ENCODE data around the gene AIMP1.

The AIMP1 gene

DNA sequence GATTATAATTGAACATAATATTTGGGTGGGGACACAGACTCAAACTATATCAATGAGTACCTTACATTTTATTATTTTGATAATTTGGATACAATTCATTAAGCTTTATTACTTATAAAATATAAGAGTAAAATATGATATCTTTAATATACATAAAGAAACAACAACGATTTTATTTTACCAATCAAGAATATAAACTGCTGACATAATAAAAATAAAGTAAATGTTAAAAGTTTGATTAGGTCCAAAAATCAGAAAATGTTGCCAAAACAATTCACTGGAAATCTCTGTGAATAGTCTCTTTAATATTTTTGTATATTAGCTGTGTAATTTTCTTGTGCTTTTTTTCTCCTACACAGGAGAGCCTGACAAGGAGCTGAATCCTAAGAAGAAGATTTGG lies 30.8 kb downstream of the AIMP1 start:
- Mint-ChIP-seq H3K27ac (no peak overlapping the region), H3K9me3 (no peaks in the 10 kb centered on the region), H3K27me3 (no peaks in the 10 kb centered on the region), H3K4me3 (no peak overlapping the region), H3K4me1 (peaks cover 3 to 23% of the 10 kb centered on the region in 2 donors), H3K36me3 (peaks cover 28 to 34% of the 10 kb centered on the region in 2 donors)
- ATAC-seq (replicated peaks) (no peak), DNase-seq (no peak)

GRCh38 chr4:106351016-106351415 lies 34.7 kb downstream of the AIMP1 start:
- H3K9me3 Mint-ChIP-seq = no peaks in the 10 kb centered on the region
- no peak overlapping the region for H3K4me3 Mint-ChIP-seq
- H3K27me3 Mint-ChIP-seq = no peaks in the 10 kb centered on the region
- no peak overlapping the region for H3K27ac Mint-ChIP-seq
- H3K36me3 Mint-ChIP-seq = peaks cover 10 to 17% of the 10 kb centered on the region in 2 donors
- ATAC-seq (replicated peaks) (no peak), DNase-seq (no peak)
- H3K4me1 Mint-ChIP-seq = no peaks in the 10 kb centered on the region

DNA sequence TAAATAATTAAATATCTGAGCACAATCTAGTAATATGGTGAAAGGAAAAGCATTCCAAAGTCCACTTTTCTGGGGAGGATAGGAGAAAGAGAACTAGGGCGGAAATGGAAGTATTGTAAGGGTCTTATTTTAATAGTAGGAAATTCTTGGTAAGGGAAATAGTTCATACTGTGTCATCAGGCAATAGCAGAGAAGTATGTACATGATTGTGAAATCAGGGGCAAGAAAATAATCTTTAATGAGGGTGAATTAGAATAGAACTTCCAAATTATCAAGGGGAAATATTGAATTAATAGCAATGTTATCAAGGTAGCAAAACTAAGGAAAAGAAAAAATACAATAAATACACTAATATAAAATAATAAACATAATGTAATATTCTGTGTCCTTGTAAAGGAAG lies 37.4 kb downstream of the AIMP1 start:
- H3K27ac Mint-ChIP-seq = no peak overlapping the region
- H3K9me3 Mint-ChIP-seq = no peaks in the 10 kb centered on the region
- DNase-seq (no peak), ATAC-seq (replicated peaks) (no peak)
- H3K27me3 Mint-ChIP-seq = no peaks in the 10 kb centered on the region
- H3K4me1 Mint-ChIP-seq = peaks cover 1 to 7% of the 10 kb centered on the region in 2 donors
- peaks cover 9% of the 10 kb centered on the region in 2 donors for H3K36me3 Mint-ChIP-seq
- no peak overlapping the region for H3K4me3 Mint-ChIP-seq

DNA sequence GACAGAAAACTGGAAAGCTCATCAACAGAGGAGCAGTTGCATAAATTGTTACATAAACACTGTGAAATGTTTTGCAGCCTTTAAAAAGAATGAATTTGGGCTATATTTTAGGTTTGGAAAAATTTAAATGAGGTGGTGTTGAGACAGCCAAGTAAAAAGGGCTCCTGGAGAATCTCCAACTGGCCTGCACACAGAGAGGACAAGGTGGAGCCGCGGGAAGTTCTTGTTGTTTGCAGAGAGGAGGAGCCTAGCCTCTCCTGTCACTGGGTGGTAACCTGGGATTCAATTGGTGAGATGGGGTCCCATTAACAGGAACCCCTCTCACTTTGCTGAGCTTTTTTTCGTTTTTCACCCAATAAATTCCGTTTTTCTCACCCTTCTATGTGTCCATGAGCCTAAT lies 38.8 kb downstream of the AIMP1 start:
- H3K4me1 Mint-ChIP-seq = peaks cover 1 to 7% of the 10 kb centered on the region in 2 donors
- H3K27me3 Mint-ChIP-seq = no peaks in the 10 kb centered on the region
- no peak overlapping the region for H3K27ac Mint-ChIP-seq
- H3K9me3 Mint-ChIP-seq = no peaks in the 10 kb centered on the region
- H3K4me3 Mint-ChIP-seq = no peak overlapping the region
- peaks cover 3 to 5% of the 10 kb centered on the region in 2 donors for H3K36me3 Mint-ChIP-seq
- no peak for ATAC-seq (replicated peaks)
- DNase-seq = no peak

GRCh38 chr4:106358899-106359298 lies 42.5 kb downstream of the AIMP1 start:
- H3K4me1 Mint-ChIP-seq = peaks cover 1 to 7% of the 10 kb centered on the region in 2 donors
- ATAC-seq (replicated peaks) (no peak), DNase-seq (no peak)

DNA sequence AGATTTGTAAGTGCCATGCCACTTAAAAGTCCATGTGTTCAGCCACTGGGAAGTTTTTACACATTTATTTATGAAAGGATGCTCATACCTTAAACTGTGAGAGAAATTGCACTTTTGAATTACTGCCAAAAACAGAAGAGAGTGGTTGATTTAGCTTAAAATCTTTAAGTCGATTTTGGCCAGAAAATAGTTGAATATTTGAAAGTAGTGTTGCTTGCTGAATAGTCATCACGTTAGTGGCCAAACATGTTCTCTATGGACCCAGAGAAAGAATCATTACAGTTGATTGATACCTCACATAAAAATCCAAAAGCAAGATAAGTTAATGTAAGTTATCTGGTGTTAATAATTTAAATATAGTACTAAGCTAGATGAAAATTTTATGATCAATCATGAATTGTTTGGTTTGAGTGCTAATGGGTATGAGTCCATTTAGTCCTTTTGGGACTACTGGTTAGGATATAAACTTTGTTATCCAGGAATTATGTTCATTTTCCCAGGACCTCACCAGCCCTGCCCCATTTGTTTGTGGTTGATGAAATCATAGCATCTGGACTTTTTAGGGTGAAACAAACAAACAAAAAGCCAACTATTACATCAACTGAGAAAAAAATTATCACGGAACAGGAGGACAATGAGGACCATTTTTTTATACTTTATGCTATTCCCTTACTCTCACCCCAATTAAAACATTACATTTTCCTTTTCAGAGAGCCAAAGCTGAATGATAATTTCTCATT lies 45.9 kb downstream of the AIMP1 start:
- H3K36me3 Mint-ChIP-seq = no peaks in the 10 kb centered on the region
- no peaks in the 10 kb centered on the region for H3K9me3 Mint-ChIP-seq
- no peak overlapping the region for H3K27ac Mint-ChIP-seq
- DNase-seq (no peak), ATAC-seq (replicated peaks) (no peak)
- no peak overlapping the region for H3K4me3 Mint-ChIP-seq
- peaks cover 1 to 5% of the 10 kb centered on the region in 2 donors for H3K4me1 Mint-ChIP-seq
- peaks cover under 1 to 8% of the 10 kb centered on the region in 2 donors for H3K27me3 Mint-ChIP-seq

More at GRCh38 chr4:106358899-106359298, 42.5 kb downstream of the AIMP1 start:
- Mint-ChIP-seq H3K4me3 (no peak overlapping the region), H3K27me3 (peaks cover 0 to 1% of the 10 kb centered on the region in 2 donors), H3K27ac (no peak overlapping the region), H3K9me3 (no peaks in the 10 kb centered on the region), H3K36me3 (no peaks in the 10 kb centered on the region)

GRCh38 chr4:106364282-106364681 lies 47.9 kb downstream of the AIMP1 start:
- Mint-ChIP-seq H3K4me3 (no peak overlapping the region), H3K4me1 (no peaks in the 10 kb centered on the region), H3K36me3 (no peaks in the 10 kb centered on the region), H3K27ac (no peak overlapping the region), H3K27me3 (peaks cover 5 to 8% of the 10 kb centered on the region in 2 donors), H3K9me3 (no peaks in the 10 kb centered on the region)
- no peak for ATAC-seq (replicated peaks)
- no peak for DNase-seq

- H3K4me1 Mint-ChIP-seq = no peaks in the 10 kb centered on the region
- no peak overlapping the region for H3K4me3 Mint-ChIP-seq
- ATAC-seq (replicated peaks) = no peak
- H3K36me3 Mint-ChIP-seq = no peaks in the 10 kb centered on the region
- H3K27me3 Mint-ChIP-seq = peaks cover 10 to 14% of the 10 kb centered on the region in 2 donors
- no peaks in the 10 kb centered on the region for H3K9me3 Mint-ChIP-seq
- DNase-seq = no peak
- H3K27ac Mint-ChIP-seq = no peak overlapping the region
Observed at GRCh38 chr4:106365613-106366012, 49.3 kb downstream of the AIMP1 start.

GRCh38 chr4:106366026-106366425 lies 49.7 kb downstream of the AIMP1 start:
- Mint-ChIP-seq H3K27me3 (peaks cover 10 to 14% of the 10 kb centered on the region in 2 donors), H3K9me3 (no peaks in the 10 kb centered on the region), H3K27ac (no peak overlapping the region), H3K36me3 (no peaks in the 10 kb centered on the region), H3K4me3 (no peak overlapping the region), H3K4me1 (no peaks in the 10 kb centered on the region)
- no peak for ATAC-seq (replicated peaks)
- no peak for DNase-seq

DNA sequence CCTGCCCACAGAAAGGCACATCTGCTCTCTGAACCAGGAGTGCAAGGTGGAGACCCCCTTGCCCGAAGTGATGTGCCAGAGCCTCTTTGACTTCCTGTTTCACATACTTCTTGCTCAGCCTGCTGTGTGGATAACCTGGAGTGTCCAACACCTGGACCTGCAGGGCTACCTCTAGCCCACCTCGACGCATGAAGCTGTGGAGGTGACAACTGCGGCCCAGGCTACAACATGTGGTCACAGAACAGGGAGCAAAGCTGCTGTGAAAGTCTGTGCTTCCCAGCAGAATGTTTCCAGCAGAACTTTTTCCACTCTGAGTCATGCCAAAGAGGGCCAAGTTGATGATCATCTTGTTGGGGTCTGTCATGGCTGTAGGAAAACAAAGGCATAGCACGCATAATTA lies 50.7 kb downstream of the AIMP1 start:
- H3K36me3 Mint-ChIP-seq = no peaks in the 10 kb centered on the region
- no peaks in the 10 kb centered on the region for H3K4me1 Mint-ChIP-seq
- H3K27me3 Mint-ChIP-seq = peaks cover 10 to 14% of the 10 kb centered on the region in 2 donors
- no peaks in the 10 kb centered on the region for H3K9me3 Mint-ChIP-seq
- no peak overlapping the region for H3K27ac Mint-ChIP-seq
- H3K4me3 Mint-ChIP-seq = no peak overlapping the region
- ATAC-seq (replicated peaks) (no peak), DNase-seq (no peak)

GRCh38 chr4:106368678-106369077 lies 52.3 kb downstream of the AIMP1 start, which contains the start of gene GIMD1:
Gene GIMD1, minus strand, starts transcription at chr4:106368778. Its CDS starts 1,343 bp downstream, at chr4:106367435.
- no peaks in the 10 kb centered on the region for H3K9me3 Mint-ChIP-seq
- H3K4me3 Mint-ChIP-seq = no peak within 1 kb of the TSS
- H3K27me3 Mint-ChIP-seq = peaks cover 10 to 14% of the 10 kb centered on the region in 2 donors
- H3K36me3 Mint-ChIP-seq = no peaks in the 10 kb centered on the region
- no peaks in the 10 kb centered on the region for H3K4me1 Mint-ChIP-seq
- ATAC-seq (replicated peaks) (no peak), DNase-seq (no peak)
- H3K27ac Mint-ChIP-seq = no peak within 1 kb of the TSS

DNA sequence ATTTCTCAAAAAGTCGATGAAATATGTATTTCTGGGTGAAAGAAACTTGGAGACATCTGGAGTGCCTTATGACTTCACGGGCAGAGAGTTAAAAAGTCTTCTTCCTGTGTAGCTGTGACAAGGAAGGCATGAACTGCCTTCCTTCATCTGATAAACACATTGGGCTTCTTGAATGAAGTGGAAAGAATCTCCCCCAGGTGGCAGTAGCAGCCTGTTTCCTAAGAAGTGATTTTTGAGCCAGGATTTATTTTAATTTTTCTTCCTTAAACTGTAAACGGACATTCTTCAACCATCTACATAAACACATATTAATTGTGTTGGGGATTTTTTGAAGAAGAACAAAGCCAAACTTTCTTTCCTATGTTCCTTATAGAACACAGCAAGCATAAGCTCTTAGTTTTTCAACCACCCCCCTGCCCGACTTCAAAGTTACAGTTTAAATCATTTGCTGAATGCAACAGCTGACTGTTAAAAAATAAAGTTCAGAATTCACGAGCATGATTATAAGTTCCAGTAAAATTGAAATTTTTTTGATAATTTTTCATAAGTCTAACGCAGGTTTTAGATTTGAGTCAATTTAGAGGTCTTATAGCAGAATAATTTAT lies 53.2 kb downstream of the AIMP1 start:
- Mint-ChIP-seq H3K4me3 (no peak overlapping the region), H3K36me3 (no peaks in the 10 kb centered on the region), H3K4me1 (no peaks in the 10 kb centered on the region), H3K27ac (no peak overlapping the region), H3K9me3 (no peaks in the 10 kb centered on the region), H3K27me3 (peaks cover 12 to 13% of the 10 kb centered on the region in 2 donors)
- DNase-seq = no peak
- ATAC-seq (replicated peaks) = peak; percentile 46 to 51

DNA sequence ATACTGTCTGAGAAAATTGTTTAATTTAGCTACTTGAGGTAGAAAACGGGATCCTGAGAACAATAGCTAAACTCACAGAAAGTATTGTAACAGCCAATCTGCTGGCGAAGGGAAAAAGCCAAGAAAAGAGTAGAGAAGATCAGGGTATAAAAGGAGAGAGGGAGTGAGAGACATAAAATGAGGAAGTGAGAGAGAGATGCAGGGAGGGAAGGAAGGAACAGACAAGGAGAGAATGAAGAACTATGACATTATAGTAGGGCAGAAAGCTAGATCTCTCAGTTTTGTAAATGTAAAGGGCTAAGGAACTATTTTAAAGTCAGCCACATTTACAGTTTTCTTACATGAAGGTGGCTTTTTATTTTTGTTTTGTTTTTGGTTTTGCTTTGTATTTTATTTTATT lies 53.9 kb downstream of the AIMP1 start:
- no peaks in the 10 kb centered on the region for H3K4me1 Mint-ChIP-seq
- no peaks in the 10 kb centered on the region for H3K36me3 Mint-ChIP-seq
- ATAC-seq (replicated peaks) (no peak), DNase-seq (no peak)
- H3K27me3 Mint-ChIP-seq = peaks cover 11 to 13% of the 10 kb centered on the region in 2 donors
- H3K9me3 Mint-ChIP-seq = no peaks in the 10 kb centered on the region
- H3K27ac Mint-ChIP-seq = no peak overlapping the region
- H3K4me3 Mint-ChIP-seq = no peak overlapping the region

DNA sequence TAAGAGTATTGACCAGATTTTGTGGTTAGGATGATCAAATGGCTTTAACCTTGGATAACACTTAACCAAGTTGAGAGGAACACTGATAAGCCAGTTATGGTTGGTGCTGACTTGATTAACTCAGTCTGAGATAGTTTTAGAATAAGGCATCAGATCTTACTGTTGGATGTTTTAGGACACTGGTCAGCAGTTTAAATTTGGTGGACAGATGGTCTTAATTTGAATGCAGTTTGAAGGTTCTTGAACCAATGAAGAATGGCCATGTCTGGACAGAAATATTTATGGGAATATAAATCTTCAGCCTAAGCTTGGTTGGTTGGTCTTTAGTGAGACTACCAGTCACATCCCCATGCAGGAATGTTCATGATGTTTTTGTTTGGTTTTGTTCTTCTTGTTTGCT lies 54.8 kb downstream of the AIMP1 start:
- no peak overlapping the region for H3K4me3 Mint-ChIP-seq
- no peaks in the 10 kb centered on the region for H3K36me3 Mint-ChIP-seq
- H3K4me1 Mint-ChIP-seq = no peaks in the 10 kb centered on the region
- no peak for DNase-seq
- no peak overlapping the region for H3K27ac Mint-ChIP-seq
- no peak for ATAC-seq (replicated peaks)
- peaks cover 11 to 13% of the 10 kb centered on the region in 2 donors for H3K27me3 Mint-ChIP-seq
- no peaks in the 10 kb centered on the region for H3K9me3 Mint-ChIP-seq

GRCh38 chr4:106373026-106373425 lies 56.7 kb downstream of the AIMP1 start:
- Mint-ChIP-seq H3K4me3 (no peak overlapping the region), H3K27ac (no peak overlapping the region), H3K27me3 (peaks cover 8 to 11% of the 10 kb centered on the region in 2 donors), H3K4me1 (no peaks in the 10 kb centered on the region), H3K9me3 (no peaks in the 10 kb centered on the region), H3K36me3 (no peaks in the 10 kb centered on the region)
- ATAC-seq (replicated peaks) (no peak), DNase-seq (no peak)
